22Rv1 (cell line): ENCODE data around the gene PROX1.

Source experiments
- ZFX ChIP-seq: fragments of 450-650 bp; IDR thresholded peaks from 2 replicates; pipeline ENCODE4 v1.6.1; 2017; ENCODE audit warnings: antibody characterized with exemption, borderline replicate concordance
- TF ChIP-seq, protein P1 (sequence below): fragments of 450-650 bp; IDR thresholded peaks from 2 replicates; pipeline ENCODE4 v1.5.1; 2017; ENCODE audit warnings: mild to moderate bottlenecking

GRCh38 chr1:213969958-213970555 lies 17.7 kb upstream of the PROX1 start:
- TF ChIP-seq, protein P1, sequence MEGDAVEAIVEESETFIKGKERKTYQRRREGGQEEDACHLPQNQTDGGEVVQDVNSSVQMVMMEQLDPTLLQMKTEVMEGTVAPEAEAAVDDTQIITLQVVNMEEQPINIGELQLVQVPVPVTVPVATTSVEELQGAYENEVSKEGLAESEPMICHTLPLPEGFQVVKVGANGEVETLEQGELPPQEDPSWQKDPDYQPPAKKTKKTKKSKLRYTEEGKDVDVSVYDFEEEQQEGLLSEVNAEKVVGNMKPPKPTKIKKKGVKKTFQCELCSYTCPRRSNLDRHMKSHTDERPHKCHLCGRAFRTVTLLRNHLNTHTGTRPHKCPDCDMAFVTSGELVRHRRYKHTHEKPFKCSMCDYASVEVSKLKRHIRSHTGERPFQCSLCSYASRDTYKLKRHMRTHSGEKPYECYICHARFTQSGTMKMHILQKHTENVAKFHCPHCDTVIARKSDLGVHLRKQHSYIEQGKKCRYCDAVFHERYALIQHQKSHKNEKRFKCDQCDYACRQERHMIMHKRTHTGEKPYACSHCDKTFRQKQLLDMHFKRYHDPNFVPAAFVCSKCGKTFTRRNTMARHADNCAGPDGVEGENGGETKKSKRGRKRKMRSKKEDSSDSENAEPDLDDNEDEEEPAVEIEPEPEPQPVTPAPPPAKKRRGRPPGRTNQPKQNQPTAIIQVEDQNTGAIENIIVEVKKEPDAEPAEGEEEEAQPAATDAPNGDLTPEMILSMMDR, result no peak
- no peak for TF ChIP-seq ZFX
